HFFc6 (cell line): ENCODE results near the gene FRS3. TPM values are rescaled to one million over a fixed set of nuclear protein-coding genes. Genes with fewer than 3 reads are reported as not detected.

ENCODE experiments used
- DNase-seq: peaks from one replicate; pipeline ENCODE4 v3.0.0-alpha.2; 2018
- H3K27ac Mint-ChIP-seq: 2 replicates; pipeline ENCODE4 v1.8.0; 2020; ENCODE audit warnings: mild to moderate bottlenecking, mixed read lengths
- H3K27me3 Mint-ChIP-seq: 2 replicates; pipeline ENCODE4 v1.8.0; 2021; ENCODE audit warnings: mild to moderate bottlenecking, moderate library complexity, mixed read lengths; ENCODE audit not compliant: insufficient read depth
- H3K36me3 Mint-ChIP-seq: 2 replicates; pipeline ENCODE4 v1.8.0; 2021; ENCODE audit warnings: low read depth, mixed read lengths
- H3K4me1 Mint-ChIP-seq: 2 replicates; pipeline ENCODE4 v1.8.0; 2020; ENCODE audit warnings: low read depth, mixed read lengths
- H3K4me3 Mint-ChIP-seq: 2 replicates; pipeline ENCODE4 v1.8.0; 2020; ENCODE audit warnings: mild to moderate bottlenecking, moderate library complexity, mixed read lengths
- H3K9me3 Mint-ChIP-seq: 2 replicates; pipeline ENCODE4 v1.8.0; 2020; ENCODE audit warnings: mild to moderate bottlenecking, mixed read lengths
- total RNA-seq, 6 experiments: library from RNA; stranded (reverse); fragmentation: NEBNext Ultra II Directional; extraction: Animal tissue kit (Norgen Biotek cat#: 25700); gene quantifications; 2 replicates in 1 of 6; 3 replicates in 5 of 6; pipeline ENCODE4 v1.2.3, GENCODE V29; 2021
- TF ChIP-seq, protein P1 (sequence below): fragments of 200-600 bp; sonication (generic); IDR thresholded peaks from 2 replicates; pipeline ENCODE4 v1.5.0; 2021; ENCODE audit warnings: antibody characterized with exemption, mild to moderate bottlenecking

Gene FRS3
- total RNA-seq, 6 experiments from 2014 or later = 2.5 to 3.4 (median 2.9) TPM

DNA sequence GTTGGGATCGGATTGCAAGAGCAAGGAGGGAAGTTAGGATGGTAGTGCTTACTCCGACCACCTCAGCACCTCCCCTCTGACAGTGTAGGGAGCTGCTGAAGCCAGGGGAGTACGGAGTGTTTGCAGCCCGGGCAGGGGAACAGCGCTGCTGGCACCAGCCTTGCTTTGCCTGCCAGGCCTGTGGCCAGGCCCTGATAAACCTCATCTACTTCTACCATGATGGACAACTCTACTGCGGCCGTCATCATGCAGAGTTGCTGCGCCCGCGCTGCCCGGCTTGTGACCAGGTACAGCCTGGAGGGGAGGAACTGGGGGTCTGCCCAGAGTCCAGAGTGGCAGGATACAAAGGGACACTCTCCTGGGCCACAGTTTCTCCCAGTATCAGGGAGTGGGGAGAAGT lies 5.6 kb upstream of the FRS3 start:
- peaks cover 6% of the 10 kb centered on the region for H3K27me3 Mint-ChIP-seq
- H3K27ac Mint-ChIP-seq = no peak overlapping the region
- DNase-seq = no peak
- TF ChIP-seq, protein P1, sequence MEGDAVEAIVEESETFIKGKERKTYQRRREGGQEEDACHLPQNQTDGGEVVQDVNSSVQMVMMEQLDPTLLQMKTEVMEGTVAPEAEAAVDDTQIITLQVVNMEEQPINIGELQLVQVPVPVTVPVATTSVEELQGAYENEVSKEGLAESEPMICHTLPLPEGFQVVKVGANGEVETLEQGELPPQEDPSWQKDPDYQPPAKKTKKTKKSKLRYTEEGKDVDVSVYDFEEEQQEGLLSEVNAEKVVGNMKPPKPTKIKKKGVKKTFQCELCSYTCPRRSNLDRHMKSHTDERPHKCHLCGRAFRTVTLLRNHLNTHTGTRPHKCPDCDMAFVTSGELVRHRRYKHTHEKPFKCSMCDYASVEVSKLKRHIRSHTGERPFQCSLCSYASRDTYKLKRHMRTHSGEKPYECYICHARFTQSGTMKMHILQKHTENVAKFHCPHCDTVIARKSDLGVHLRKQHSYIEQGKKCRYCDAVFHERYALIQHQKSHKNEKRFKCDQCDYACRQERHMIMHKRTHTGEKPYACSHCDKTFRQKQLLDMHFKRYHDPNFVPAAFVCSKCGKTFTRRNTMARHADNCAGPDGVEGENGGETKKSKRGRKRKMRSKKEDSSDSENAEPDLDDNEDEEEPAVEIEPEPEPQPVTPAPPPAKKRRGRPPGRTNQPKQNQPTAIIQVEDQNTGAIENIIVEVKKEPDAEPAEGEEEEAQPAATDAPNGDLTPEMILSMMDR = no peak
- H3K9me3 Mint-ChIP-seq = no peaks in the 10 kb centered on the region
- H3K4me1 Mint-ChIP-seq = peaks cover 27% of the 10 kb centered on the region
- no peak overlapping the region for H3K4me3 Mint-ChIP-seq
- peaks cover 19% of the 10 kb centered on the region for H3K36me3 Mint-ChIP-seq

- no peak overlapping the region for H3K27ac Mint-ChIP-seq
- no peaks in the 10 kb centered on the region for H3K9me3 Mint-ChIP-seq
- TF ChIP-seq, protein P1 = no peak
- H3K36me3 Mint-ChIP-seq = peaks cover 14% of the 10 kb centered on the region
- peaks cover 6% of the 10 kb centered on the region for H3K27me3 Mint-ChIP-seq
- peaks cover 22% of the 10 kb centered on the region for H3K4me1 Mint-ChIP-seq
- no peak overlapping the region for H3K4me3 Mint-ChIP-seq
- DNase-seq = no peak
Observed at GRCh38 chr6:41784581-41785171, 5.0 kb upstream of the FRS3 start.

DNA sequence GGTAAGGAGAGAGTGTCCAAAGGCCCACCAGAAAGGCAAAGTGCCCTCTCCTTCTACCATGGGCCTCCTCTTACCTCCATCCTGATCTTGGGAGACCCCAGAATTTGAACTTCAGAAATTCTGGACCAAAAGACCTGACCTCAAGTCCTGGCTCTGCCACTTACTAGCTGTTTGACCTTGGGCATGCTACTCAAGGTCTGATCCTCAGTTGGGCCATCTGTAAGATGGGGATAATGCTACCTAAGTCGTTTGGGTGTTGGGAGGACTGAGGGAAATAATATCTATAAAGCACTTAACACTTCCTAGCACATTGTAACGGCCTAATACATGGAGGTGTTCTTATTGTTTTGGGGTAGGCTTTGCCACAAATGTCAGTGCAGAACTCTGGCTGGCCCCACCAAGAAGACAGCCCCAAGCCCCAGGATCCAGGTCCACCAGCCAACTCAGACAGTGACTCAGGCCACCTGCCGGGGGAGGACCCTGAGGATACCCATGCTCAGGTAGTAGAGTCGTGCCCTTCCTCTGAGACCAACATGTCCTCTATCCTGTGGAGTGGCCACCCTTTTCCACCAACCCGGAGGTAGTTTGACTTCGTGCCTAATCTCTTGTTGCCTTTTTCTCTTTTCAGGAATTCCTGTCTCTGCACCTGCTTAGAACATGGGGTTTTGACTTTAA lies 3.5 kb upstream of the FRS3 start:
- Mint-ChIP-seq H3K27me3 (peaks cover 6% of the 10 kb centered on the region), H3K27ac (no peak overlapping the region), H3K36me3 (peaks cover 5% of the 10 kb centered on the region; the same call in 1 of the 2 replicates), H3K4me3 (no peak overlapping the region), H3K4me1 (peaks cover 20% of the 10 kb centered on the region), H3K9me3 (no peaks in the 10 kb centered on the region)
- TF ChIP-seq, protein P1 = no peak
- DNase-seq = no peak

- Mint-ChIP-seq H3K4me1 (peaks cover 20% of the 10 kb centered on the region), H3K36me3 (no peaks in the 10 kb centered on the region), H3K27me3 (peaks cover 6% of the 10 kb centered on the region), H3K27ac (no peak overlapping the region), H3K9me3 (no peaks in the 10 kb centered on the region), H3K4me3 (peak overlapping the region; percentile 77)
- DNase-seq = no peak
- TF ChIP-seq, protein P1 = no peak
Observed at GRCh38 chr6:41781366-41781730, 1.6 kb upstream of the FRS3 start.

GRCh38 chr6:41780551-41781365 lies 1.1 kb upstream of the FRS3 start, which contains the start of gene PRICKLE4:
Gene PRICKLE4, plus strand, starts transcription at chr6:41780782. Its CDS starts 2,692 bp downstream, at chr6:41783474.
- no peak for DNase-seq
- no peak within 1 kb of the TSS for H3K27ac Mint-ChIP-seq
- peaks cover 6% of the 10 kb centered on the region for H3K27me3 Mint-ChIP-seq
- H3K36me3 Mint-ChIP-seq = no peaks in the 10 kb centered on the region
- peak within 1 kb of the TSS; percentile 88 for H3K4me3 Mint-ChIP-seq
- TF ChIP-seq, protein P1 = no peak
- H3K4me1 Mint-ChIP-seq = peaks cover 17% of the 10 kb centered on the region
- H3K9me3 Mint-ChIP-seq = no peaks in the 10 kb centered on the region
